ENCODE measurements around the gene TBC1D21. TPM values are rescaled to one million over a fixed set of nuclear protein-coding genes. Genes with fewer than 3 reads are reported as not detected.

The TBC1D21 gene
- total and polyA plus RNA-seq, 8 donors, result not detected

DNA sequence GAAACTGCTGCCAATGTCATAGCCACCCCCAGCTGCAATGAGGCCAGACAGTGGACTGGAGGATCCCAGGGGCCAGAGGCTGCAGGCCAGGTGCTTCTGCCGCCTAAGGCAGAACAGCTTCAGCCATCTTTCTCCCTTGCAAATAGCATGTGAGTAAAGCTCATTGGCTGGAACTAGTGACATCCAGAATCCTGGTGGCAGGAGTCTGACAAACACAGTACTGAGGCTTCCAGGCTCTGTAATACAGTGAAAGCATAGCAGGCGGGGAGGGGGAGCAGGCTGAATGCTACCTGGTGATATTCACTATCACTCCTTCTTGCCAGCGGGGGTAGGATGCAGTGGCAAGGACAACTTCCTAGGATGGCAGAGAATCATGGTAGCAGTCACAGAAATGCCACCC lies 36.5 kb upstream of the TBC1D21 start:
- no peak for DNase-seq
- H3K27ac ChIP-seq, result no peak overlapping the region
- TF ChIP-seq, protein P1, sequence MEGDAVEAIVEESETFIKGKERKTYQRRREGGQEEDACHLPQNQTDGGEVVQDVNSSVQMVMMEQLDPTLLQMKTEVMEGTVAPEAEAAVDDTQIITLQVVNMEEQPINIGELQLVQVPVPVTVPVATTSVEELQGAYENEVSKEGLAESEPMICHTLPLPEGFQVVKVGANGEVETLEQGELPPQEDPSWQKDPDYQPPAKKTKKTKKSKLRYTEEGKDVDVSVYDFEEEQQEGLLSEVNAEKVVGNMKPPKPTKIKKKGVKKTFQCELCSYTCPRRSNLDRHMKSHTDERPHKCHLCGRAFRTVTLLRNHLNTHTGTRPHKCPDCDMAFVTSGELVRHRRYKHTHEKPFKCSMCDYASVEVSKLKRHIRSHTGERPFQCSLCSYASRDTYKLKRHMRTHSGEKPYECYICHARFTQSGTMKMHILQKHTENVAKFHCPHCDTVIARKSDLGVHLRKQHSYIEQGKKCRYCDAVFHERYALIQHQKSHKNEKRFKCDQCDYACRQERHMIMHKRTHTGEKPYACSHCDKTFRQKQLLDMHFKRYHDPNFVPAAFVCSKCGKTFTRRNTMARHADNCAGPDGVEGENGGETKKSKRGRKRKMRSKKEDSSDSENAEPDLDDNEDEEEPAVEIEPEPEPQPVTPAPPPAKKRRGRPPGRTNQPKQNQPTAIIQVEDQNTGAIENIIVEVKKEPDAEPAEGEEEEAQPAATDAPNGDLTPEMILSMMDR (IDR thresholded peaks at IDR 0.05), result no peak
- TF ChIP-seq POLR2A (IDR thresholded peaks at IDR 0.05), result no peak
- TF ChIP-seq POLR2AphosphoS5 (IDR thresholded peaks at IDR 0.05), result no peak
- TF ChIP-seq EP300 (IDR thresholded peaks at IDR 0.05), result no peak
- peaks cover 0 to 39% (median 3%) of the 10 kb centered on the region in 3 donors for H3K27me3 ChIP-seq
- H3K4me3 ChIP-seq, result no peak overlapping the region
- H3K36me3 ChIP-seq, result no peaks in the 10 kb centered on the region
- intact Hi-C loops (cut with DNase I; ENCODE audit: low total_unique reads), result no loop called here
- no peaks in the 10 kb centered on the region for H3K9me3 ChIP-seq
- H3K4me1 ChIP-seq, result peaks cover 0 to 13% (median 10%) of the 10 kb centered on the region in 4 donors
- 79 to 86% (median 83%) methylated on average over 3 of the region's 3 CpGs for WGBS, 5 donors

DNA sequence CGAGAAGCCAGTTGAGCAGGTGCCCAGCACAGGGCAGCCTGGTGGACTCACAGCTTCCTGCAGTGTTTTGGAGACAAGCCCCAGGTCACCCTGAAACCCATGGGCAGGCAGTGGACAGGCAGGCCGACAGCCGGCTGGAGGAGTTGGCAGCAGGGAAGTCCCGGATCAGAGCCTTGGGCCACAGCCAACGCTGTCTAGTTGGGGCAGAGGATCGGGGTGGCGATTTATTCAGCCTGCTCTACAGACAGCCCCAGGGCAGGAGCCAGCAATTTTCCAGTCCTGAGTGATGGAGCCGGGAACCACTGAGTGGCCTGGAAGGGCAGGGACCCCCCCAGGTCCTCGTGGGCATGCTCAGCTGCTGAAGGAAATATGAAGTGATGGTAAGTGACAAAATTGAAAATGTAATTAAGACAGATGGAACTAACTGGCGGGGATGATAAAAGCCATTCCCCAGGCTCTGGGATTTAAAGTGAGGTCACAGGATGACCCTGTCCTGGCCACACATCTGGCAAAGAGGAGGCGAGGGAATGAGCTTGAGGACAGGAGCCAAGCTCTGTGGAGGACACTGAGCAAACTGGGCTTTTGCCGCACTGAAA lies 34.4 kb upstream of the TBC1D21 start:
- no peaks in the 10 kb centered on the region for H3K9me3 ChIP-seq
- peaks cover 0 to 13% (median 10%) of the 10 kb centered on the region in 4 donors for H3K4me1 ChIP-seq
- no peak overlapping the region for H3K27ac ChIP-seq
- intact Hi-C loops (cut with DNase I; ENCODE audit: low total_unique reads), result no loop called here
- H3K36me3 ChIP-seq, result no peaks in the 10 kb centered on the region
- no peak for TF ChIP-seq EP300 (IDR thresholded peaks at IDR 0.05)
- TF ChIP-seq POLR2AphosphoS5 (IDR thresholded peaks at IDR 0.05), result no peak
- TF ChIP-seq POLR2A (IDR thresholded peaks at IDR 0.05), result no peak
- TF ChIP-seq, protein P1 (IDR thresholded peaks at IDR 0.05), result no peak
- DNase-seq, result peak; percentile 39 to 80
- H3K27me3 ChIP-seq, result peaks cover 0 to 31% (median 3%) of the 10 kb centered on the region in 3 donors
- 22 to 34% (median 31%) methylated on average over 12 of the region's 12 CpGs for WGBS, 5 donors
- H3K4me3 ChIP-seq, result no peak overlapping the region

DNA sequence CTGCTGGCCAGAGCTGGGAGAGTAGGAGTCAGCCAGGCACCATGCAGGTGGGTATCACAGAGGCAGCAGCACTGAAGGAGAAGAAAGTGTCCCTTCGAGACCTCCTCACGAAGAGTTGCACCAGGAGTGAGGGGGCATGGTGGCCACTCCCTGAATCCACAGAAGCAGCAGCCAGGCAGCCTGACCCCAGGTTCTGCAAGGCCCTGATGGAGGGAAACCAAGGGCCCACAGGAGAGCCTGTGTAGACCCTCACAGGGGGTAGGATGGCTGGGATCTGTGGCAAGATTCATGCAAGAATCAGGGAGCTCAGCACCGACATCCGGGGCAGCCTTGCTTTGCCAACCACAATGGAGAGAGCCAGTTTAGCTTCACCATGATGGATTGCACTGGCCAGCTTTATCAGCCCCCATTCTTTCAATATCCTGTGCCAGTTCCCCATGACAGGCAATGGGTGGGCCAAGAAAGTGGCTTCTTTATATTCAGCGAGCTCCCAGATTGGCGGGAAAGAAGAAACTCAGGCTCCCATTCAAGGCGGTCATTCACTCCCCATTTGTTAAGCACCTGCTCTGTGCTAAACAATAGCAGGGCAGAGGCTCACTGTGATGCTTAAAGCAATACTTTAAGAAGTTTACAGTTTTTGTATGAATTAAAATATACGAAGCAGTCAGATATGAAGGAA lies 33.5 kb upstream of the TBC1D21 start:
- Histone ChIP-seq H3K9me3 (no peaks in the 10 kb centered on the region), H3K27ac (no peak overlapping the region), H3K36me3 (no peaks in the 10 kb centered on the region), H3K4me3 (no peak overlapping the region), H3K27me3 (peaks cover 0 to 31% (median 3%) of the 10 kb centered on the region in 3 donors), H3K4me1 (peaks cover 0 to 13% (median 10%) of the 10 kb centered on the region in 4 donors)
- TF ChIP-seq EP300 (IDR thresholded peaks at IDR 0.05) (no peak), POLR2AphosphoS5 (IDR thresholded peaks at IDR 0.05) (no peak), POLR2A (IDR thresholded peaks at IDR 0.05) (no peak)
- TF ChIP-seq, protein P1 (IDR thresholded peaks at IDR 0.05), result no peak
- 83 to 92% (median 84%) methylated on average over 8 of the region's 8 CpGs for WGBS, 5 donors
- DNase-seq, result no peak
- intact Hi-C loops (cut with DNase I; ENCODE audit: low total_unique reads), result no loop called here

DNA sequence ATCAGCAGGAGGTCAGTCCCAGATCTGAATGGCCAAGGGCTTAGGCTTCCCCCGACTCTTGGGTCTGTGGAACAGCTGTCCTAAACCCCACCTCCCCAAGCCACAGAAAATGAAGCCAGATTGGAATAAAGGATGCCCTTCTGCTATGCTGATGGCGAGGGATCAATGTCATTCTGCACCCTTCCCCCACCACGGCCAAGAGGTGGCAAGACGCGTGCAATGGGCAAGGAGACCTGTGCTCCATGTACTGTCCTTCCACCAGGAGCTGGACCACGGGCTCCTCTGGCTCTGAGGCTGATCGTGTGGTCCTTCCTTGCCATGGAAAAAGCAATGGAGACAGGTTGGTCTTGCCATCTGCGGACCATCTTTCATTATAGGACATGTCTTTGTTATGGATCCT lies 32.6 kb upstream of the TBC1D21 start:
- Histone ChIP-seq H3K27ac (no peak overlapping the region), H3K36me3 (no peaks in the 10 kb centered on the region), H3K4me3 (no peak overlapping the region), H3K27me3 (peaks cover 0 to 24% (median 0%) of the 10 kb centered on the region in 3 donors), H3K9me3 (no peaks in the 10 kb centered on the region), H3K4me1 (peaks cover 0 to 13% (median 10%) of the 10 kb centered on the region in 4 donors)
- TF ChIP-seq POLR2A (IDR thresholded peaks at IDR 0.05), result no peak
- no peak for TF ChIP-seq EP300 (IDR thresholded peaks at IDR 0.05)
- TF ChIP-seq POLR2AphosphoS5 (IDR thresholded peaks at IDR 0.05), result no peak
- TF ChIP-seq, protein P1 (IDR thresholded peaks at IDR 0.05), result no peak
- WGBS, 5 donors, result 78 to 84% (median 83%) methylated on average over 8 of the region's 8 CpGs
- DNase-seq, result no peak
- intact Hi-C loops (cut with DNase I; ENCODE audit: low total_unique reads), result no loop called here
